GM23338 (cell line): Measurements from ENCODE around the gene CCNB2.

Experiments
- EZH2 ChIP-seq: fragments of 200-600 bp; sonication (generic); IDR thresholded peaks from one replicate; pipeline ENCODE4 v1.8.0; 2017; ENCODE audit warnings: antibody characterized with exemption, mild to moderate bottlenecking, low read depth; ENCODE audit not compliant: unreplicated experiment
- REST ChIP-seq: IDR thresholded peaks from one replicate; pipeline ENCODE4 v1.6.1; 2018; ENCODE audit warnings: antibody characterized with exemption; ENCODE audit not compliant: unreplicated experiment
- TF ChIP-seq, protein P1 (sequence below), 2 experiments: fragments of 200-600 bp in 1 of 2; sonication (generic) in 1 of 2; conservative IDR thresholded peaks; 2 replicates each; pipeline versions ENCODE4 v1.5.1 to v1.6.1; 2016 to 2017; ENCODE audit warnings: antibody characterized with exemption in 2 of 2, low read depth in 2 of 2, mild to moderate bottlenecking in 2 of 2, moderate library complexity in 1 of 2

GRCh38 chr15:59104602-59104911, 389 bp upstream of the CCNB2 start:
- TF ChIP-seq, protein P1, sequence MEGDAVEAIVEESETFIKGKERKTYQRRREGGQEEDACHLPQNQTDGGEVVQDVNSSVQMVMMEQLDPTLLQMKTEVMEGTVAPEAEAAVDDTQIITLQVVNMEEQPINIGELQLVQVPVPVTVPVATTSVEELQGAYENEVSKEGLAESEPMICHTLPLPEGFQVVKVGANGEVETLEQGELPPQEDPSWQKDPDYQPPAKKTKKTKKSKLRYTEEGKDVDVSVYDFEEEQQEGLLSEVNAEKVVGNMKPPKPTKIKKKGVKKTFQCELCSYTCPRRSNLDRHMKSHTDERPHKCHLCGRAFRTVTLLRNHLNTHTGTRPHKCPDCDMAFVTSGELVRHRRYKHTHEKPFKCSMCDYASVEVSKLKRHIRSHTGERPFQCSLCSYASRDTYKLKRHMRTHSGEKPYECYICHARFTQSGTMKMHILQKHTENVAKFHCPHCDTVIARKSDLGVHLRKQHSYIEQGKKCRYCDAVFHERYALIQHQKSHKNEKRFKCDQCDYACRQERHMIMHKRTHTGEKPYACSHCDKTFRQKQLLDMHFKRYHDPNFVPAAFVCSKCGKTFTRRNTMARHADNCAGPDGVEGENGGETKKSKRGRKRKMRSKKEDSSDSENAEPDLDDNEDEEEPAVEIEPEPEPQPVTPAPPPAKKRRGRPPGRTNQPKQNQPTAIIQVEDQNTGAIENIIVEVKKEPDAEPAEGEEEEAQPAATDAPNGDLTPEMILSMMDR (conservative IDR thresholded peaks at IDR 0.05; ENCODE audit: low read depth in 2 of 2): no peak
- TF ChIP-seq REST: no peak
- TF ChIP-seq EZH2: no peak
